OCI-LY3 (cell line): ENCODE measurements around the gene AGBL4.

Experiments
- CTCF ChIP-seq: fragments of 200-600, 300-600 bp; sonication (generic); IDR thresholded peaks from 2 replicates; pipeline ENCODE4 v1.5.1; 2014; ENCODE audit warnings: antibody characterized with exemption, low read length, low read depth
- EZH2phosphoT487 ChIP-seq: fragments of 200-600 bp; shearing (Covaris generic); IDR thresholded peaks from 2 replicates; pipeline ENCODE4 v1.6.1; 2018; ENCODE audit warnings: antibody characterized with exemption, mixed run types, low read depth

- no peak for TF ChIP-seq CTCF
- TF ChIP-seq EZH2phosphoT487 = no peak
These were observed 1455.3 kb downstream of the AGBL4 start for GRCh38 chr1:48568501-48568900.
